Temporal lobe (tissue), 2 donors: Measurements from ENCODE around the gene SV2C. TPM values are rescaled to one million over a fixed set of nuclear protein-coding genes. Genes with fewer than 3 reads are reported as not detected.

Experiments
- small RNA-seq: library from RNA; depleted of rRNA; stranded (forward); fragments of <200 nt; gene quantifications from one replicate; pipeline ENCODE3, GENCODE V24; 2014; ENCODE audit warnings: low replicate concordance
- total RNA-seq: library from RNA; depleted of rRNA; stranded (reverse); fragments of >200 nt; gene quantifications from one replicate; pipeline ENCODE4 v1.2.3, GENCODE V29; 2014

Gene SV2C
- total RNA-seq, 1 donor from 2014 or later, result 1.5 TPM

Small RNA genes within 50 kb of the gene (small RNA-seq; reads per million reads assigned to genes)
- gene AC113404.2, result not detected
- gene RNA5SP186, result not detected
